ELR (cell line): ENCODE results near the gene FAM237B.

Source experiments
- DNase-seq: peaks from one replicate; pipeline ENCODE4 v3.0.0-alpha.2; 2015; ENCODE audit warnings: low read depth

Gene FAM237B

DNA sequence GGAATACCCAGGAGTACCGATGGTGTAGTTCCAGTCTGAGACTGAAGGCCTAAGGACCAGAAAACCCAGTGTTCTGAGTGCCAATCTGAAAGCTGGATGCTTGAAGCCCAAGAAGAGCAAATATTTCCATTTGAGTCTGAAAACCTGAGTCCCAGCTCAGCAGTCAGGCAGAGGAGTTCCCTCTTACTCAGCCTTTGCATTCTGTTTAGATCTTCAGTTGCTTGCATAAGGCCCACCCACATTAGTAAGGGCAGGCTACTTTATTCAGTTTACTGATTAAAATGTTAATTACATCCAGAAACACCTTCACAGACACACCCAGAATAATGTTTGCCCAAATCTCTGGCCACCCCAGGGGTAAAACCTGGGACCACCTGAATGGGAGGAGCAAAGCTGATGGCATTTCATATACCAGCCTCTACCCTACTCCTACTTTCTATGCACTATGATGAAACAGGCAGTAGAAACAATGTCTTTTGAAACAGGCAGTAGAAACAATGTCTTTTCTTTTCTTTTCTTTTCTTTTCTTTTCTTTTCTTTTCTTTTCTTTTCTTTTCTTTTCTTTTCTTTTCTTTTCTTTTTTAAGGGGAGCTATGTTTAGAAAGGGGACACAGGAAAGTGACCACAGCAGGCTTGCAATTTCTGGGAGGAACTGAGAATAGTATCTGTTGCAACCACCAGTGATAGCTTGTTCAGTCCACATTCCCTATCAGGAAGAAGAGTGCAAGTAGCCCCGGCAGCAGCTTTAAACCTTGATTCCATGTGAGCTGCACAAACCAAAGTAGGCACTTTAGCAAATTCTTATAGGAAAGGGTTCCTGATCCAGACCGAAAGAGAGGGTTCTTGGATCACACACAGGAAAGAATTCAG, 30.6 kb downstream of the FAM237B start:
- no peak for DNase-seq

DNA sequence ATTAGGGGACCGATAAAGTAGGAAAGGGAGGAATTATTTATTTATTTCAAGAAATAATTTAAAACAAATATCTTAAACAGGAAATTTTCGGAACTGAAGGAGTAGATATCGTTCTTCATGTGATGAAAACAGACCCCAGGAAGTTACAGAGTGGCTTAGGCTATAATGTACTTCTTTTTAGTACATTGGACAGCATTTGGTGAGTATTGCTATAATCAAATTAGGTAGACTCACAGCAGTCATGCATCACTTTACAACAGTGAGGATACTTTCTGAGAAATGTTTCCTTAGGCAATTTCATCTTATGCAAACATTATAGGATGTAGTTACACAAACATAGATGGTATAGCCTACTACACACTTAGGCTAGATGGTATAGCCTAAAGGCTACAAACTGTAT, 33.0 kb downstream of the FAM237B start:
- DNase-seq: no peak

DNA sequence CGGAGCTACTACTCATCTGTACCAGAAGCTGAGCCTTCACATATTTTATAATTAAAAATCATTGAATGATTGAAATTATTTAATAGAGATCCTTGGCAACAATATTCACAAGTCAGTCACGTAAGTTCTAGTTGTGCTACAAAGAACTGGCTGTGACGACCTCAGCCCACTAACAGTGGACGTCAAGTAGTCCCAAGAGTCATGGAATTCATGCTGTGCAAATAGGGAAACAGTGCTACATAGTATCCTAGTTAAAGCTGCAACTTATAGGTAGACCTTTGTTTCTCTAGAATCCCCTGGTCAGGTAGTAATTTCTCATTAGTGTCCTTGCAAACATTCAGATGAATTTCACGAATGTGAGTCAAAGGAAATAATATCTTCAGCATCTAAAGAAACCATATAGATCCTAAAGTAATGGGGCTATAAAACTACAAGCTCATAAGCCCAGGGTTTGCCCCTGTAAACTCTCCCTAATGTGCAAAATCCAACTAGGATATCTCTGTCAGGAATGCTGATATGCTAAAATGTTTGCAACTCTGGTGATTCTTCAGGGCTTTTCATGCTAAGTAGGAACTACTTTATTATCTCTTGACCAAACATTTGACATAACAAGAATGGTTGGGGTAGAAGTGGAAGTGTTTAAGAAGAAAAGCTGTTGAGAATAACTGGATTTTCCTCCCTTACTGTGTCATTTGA, 44.9 kb downstream of the FAM237B start:
- DNase-seq: no peak

DNA sequence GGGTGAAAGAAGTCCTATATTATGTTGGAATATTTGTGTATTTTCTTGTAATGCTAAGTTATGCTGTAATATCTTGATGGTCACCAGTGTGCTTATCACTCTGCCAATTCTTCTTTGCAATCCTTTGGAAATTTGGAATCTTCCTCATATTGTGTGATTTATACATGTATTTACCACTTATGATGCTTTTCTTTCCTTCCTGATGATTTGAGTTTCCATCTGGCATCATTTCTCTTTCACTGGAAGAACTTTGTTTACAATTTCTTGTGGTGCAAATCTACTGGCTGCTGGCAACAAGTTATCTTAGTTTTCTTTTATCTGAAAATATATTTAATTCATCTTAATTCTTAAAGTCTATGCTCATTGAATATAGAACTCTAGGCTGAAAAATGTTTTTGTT, 46.9 kb downstream of the FAM237B start:
- no peak for DNase-seq

DNA sequence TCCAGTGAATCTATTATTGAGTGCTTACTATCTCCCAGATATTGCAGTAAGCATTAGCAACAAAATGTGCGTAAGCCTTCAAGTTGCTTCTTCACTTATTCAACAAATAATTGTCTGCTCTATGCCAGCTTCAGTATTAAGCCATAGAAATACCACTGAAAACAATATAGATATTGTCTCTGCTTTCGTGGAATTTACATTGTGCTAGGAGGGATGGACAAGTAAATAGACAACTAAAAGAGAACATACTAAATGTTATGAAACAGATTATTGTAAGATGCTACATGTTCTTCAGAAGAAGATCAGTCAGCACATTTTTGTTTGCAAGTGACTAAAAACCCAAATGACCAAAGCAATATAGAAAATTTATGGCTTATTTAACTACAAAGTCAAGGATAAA, 48.9 kb downstream of the FAM237B start:
- no peak for DNase-seq

DNA sequence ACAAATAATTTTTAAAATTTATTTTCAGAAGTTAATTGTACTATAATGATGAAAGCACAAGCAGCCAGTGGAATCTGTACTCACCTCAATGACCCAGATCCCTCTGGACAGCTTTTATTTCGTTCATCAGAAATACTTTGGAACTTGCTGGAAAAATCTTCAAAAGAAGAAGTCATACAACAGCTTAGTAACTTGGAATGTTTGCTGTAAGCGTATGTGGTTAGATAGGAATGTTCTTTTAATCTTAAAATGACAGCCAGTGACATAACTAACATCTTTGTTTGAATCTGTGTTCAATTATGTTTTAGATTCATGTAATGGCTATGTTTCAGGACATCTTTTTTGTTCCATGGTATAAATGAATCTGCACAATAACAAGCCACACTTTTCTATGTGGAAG, 49.4 kb downstream of the FAM237B start:
- DNase-seq: peak; percentile 61

DNA sequence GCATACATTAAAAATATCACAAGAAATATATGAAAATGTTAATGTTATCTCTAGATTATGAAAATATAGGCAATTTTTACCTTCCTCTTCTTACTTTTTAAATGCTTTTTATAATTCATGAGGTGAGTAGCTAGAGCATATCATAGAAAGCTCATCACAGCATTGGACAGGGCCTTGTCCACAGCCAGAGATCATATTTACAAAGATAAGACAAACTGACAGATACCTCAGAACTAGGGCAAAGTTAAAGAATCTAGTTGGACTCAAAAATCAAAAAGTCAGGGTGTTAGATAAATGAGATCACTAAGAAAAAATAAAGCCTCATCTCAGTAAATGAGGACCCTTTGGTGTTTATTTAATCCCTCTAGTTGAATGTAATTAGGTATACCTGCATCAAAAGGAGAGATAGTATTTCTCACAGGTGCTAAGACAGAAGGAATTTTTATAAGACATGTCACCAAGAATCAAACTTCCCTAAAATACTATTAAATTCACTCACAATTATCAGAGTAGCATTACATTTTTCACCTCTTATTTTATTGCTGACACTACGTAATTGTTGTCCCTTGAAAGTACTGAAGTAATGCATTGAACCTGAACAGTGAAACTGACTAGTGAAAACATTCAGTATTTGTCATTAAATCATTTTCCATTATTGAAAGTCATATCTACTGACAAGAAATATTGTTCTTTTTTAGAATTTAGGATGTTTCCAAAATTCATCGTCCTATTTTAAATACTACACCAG, 50.5 kb downstream of the FAM237B start:
- DNase-seq: no peak

DNA sequence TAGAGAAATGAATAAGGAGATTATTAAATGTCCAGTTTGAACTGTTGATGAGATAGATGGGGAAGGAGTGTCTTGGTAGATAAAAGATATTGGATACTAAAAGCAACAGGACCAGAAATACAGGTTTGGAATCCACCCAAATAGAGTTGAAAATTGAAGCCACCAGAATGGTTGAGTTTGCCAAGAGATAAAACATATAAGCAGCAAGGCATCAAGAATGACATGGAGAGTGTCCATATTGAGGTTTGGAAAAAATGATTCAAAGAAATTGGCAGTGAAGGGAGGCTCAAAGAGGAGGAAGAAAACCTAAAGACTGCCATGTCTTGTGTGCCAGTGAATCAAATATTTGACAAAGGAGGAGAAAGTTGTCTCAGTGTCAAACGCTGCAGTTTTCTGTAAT, 51.9 kb downstream of the FAM237B start:
- no peak for DNase-seq

DNA sequence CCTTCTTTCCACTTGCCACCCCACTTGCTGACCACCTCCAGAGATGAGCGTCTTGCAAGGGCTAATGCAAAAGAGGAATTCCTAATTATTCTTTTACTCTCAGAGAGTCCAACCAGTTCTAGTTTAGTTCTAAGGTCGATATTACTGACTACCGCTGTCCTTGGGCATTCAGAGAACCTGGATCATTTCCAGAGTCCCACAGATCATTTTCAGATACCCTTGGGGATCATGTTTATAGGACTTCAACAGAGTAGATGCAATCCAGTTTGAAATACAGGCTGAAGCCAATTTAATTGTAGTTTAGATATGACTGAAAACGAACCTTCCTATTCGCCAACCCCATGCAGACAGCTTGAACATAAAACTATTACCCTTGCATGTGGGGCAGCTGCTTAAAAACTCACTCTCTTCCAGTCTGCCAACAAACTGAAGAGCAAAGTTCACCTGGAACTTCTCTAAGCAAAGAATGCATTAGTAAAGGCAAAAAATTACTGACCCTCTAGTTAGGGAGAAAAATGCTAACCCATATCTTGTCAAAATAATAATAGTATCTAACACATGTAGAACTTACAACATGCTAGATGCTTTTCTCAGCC, 53.7 kb downstream of the FAM237B start:
- DNase-seq: no peak

DNA sequence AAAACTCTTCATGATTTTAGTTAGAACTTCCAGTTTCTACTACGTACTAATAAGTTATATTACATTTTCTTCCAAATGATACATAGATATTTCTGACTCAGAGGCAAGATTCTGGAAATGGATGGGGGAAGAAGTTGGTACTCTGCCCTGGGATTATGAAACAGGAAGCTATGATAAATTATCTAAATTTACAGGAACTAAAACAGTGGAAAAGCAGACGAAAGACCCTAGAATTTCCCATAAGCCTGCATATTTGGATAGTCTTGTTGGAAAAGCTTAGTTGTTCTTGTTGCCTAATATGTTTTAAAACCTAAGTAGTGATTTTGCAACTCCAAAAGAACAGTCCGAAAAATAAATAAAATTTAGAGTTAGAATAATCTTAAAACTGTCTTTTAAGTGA, 54.3 kb downstream of the FAM237B start:
- DNase-seq: peak; percentile 44
